ENCODE measurements around the gene LRRN4CL.
A peak's percentile ranks its signal among the peaks of the same experiment; 100 is the strongest.
"Not testable (repeated sequence)": the region's sequence is repeated elsewhere in the genome, so short reads cannot be mapped to it uniquely, and the experiment has no call there.

Gene LRRN4CL

DNA sequence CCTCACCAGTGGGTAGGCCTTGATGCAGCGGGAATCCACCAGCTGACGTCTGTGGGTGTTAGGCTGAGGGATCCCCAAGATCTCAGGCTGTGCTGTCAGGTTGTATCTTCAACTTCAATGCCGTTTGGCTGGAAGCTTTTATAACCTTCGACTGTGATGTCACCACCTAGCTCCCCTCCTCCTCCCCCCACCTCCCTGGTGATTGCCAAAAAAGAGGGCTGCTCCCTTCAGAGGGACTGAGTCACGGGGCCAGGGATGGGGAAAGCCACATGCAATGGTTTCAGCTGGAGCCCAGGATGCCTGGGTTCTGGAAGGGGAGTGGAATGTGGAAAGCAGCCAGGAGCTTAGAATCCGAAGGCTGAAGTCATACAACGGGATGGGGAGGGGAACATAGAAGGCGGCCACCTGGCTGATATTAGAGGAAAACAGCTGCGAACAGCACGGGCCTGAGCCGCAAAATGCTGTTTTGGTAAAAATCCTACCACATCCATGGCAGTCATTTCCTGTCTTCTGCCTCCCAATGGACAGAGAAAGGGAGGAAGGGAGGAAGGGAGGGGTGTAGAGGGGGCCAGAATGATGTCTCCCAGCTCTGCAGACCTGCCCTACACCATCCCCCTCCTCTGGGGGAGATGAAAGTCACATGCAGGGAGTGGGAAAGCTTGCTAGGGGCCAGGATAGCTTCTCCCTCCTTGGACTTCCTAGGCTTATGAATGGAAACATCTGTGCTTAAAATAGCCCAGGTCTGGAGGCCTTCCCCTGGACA, at the start of gene LRRN4CL:
LRRN4CL (minus strand) TSS at position 110 of the 763 bp plus-strand sequence. CDS start 1,022 bp downstream, outside the sequence.
- DNase-seq, result no peak

DNA sequence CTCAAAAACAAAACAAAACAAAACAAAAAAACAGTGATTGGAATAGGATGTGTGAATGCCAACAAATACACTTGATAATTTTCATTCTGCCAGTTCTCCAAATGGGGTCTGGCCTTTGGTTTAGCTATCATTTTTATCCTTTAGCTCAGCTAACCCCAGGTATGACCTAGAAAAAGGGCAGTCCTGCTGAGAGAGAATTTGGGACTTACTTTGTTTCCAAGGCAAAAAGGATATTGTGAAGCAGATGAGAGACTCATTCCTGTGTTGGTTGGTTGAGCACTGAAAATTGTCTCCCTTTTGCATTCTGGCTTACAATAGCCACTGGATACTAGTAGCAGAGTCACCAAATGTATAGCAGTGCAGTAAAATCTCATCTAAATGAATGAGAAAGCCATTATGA, 47.9 kb upstream of the LRRN4CL start:
- no peak for DNase-seq

GRCh38 chr11:62732830-62733229, 43.5 kb upstream of the LRRN4CL start:
- DNase-seq, result no peak

DNA sequence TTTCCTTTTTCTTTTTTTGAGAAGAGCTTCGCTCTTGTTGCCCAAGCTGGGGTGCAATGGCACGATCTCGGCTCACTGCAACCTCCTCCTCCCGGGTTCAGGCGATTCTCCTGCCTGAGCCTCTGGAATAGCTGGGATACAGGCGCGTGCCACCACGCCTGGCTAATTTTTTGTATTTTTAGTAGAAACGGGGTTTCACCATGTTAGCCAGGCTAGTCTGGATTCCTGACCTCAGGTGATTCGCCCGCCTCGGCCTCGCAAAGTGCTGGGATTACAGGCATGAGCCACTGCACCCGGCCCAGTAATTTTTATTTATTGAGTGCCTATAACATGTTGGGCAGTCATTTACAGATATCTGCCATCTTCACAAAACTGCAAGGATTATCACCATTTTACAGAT, 40.7 kb upstream of the LRRN4CL start:
- not testable (repeated sequence) for DNase-seq

DNA sequence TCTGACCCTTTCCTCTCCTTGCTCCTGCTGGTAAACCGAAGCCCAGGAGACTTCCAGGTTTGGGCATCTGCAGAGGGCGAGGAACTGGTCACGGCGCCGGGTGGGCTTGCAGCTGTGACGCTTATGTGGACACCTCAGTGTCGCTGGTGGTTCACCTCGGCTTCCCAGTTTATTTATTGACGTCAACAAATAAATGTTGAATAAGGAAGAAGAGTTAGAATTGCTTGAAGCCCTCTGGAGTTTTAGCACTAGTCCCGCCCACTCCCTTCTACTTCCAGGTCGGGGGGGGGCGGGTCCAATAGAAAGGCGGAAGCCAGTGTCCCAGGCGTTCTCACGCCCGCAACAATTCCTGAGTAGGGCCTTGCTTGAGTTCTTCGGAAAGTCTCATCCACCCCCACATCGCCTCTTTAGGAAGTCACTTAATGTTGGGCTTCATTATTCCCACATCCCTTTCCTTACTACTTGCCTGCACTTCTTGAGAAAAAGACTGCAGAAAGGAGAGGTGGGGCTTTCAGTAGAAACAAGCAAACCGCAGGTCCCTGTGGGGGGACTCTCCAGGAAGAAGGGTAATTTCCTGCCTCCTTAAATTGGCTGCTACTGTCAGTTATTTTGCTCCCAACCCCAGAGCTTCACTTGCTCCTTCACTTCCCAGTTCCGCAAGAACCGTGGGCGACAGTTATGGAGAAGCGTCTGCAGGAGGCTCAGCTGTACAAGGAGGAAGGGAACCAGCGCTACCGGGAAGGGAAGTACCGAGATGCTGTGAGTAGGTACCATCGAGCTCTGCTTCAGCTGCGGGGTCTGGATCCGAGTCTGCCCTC, 39.0 kb upstream of the LRRN4CL start, which contains the start of gene TTC9C:
TTC9C (plus strand) TSS at position 316 of the 818 bp plus-strand sequence; CDS start at position 679, 363 bp downstream.
- peak; percentile 90 for DNase-seq

DNA sequence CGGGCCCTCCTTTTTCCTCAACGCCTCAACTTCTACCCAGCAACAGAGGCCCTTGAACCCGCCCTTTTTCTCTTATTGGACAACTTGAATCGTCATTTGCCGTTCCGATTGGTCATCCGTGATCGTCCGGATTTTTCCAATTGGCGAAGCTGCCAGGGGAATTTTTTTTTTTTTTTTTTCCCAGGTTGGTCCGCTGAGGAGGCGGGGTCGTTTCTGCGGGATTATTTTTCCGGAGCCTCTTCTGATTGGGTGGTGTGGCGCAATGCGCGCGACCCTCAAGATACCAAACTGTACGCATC, 38.5 kb upstream of the LRRN4CL start:
- peak; percentile 88 for DNase-seq

GRCh38 chr11:62727165-62727871, 38.0 kb upstream of the LRRN4CL start, which contains the start of gene HNRNPUL2:
Gene HNRNPUL2, minus strand, starts transcription at chr11:62727457. Its CDS starts 301 bp downstream, at chr11:62727156.
- peak; percentile 98 for DNase-seq

- DNase-seq, result no peak
Measured at GRCh38 chr11:62726915-62727164, 37.5 kb upstream of the LRRN4CL start.

DNA sequence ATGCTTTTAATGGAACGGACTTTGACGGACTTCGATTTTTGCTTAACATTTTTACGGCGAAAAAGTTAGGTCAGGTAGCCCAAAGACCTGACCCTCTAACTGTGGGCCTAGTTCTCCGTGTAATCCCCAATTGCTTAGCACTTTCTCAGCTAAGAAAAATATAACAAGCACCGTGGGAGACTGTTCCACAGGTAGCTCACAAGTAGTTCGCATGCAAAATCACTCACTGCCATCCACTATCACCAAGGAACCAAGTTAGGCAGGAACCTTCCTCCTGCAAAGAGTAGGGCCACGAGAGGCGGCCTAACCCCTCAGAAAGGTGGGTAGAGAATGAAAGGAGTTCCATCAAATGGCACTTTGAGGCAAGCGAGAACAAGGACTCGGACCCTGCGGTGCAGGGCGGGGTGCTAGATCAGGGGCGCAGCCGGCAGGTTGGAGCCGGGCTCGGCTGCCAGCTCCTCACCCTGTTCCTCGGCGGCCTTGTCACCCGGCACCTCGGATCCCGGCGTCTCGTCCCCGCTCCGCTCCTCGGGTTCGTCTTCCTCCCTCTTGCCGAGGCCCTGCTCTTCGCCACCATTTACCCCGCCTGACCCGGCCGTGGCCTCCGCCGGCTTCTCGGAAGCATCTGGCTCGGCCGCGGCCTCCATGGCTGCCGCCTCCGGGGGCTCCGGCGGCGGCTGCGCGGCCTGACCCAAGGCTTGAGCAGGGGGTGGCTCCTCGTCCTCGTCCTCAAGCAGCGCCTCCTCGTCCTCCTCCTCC, 37.0 kb upstream of the LRRN4CL start:
- no peak for DNase-seq

- no peak for DNase-seq
Measured at GRCh38 chr11:62725646-62726045, 36.3 kb upstream of the LRRN4CL start.

- DNase-seq, result no peak
Measured at GRCh38 chr11:62724171-62724570, 34.8 kb upstream of the LRRN4CL start.

GRCh38 chr11:62721994-62722393, 32.7 kb upstream of the LRRN4CL start:
- DNase-seq, result no peak

DNA sequence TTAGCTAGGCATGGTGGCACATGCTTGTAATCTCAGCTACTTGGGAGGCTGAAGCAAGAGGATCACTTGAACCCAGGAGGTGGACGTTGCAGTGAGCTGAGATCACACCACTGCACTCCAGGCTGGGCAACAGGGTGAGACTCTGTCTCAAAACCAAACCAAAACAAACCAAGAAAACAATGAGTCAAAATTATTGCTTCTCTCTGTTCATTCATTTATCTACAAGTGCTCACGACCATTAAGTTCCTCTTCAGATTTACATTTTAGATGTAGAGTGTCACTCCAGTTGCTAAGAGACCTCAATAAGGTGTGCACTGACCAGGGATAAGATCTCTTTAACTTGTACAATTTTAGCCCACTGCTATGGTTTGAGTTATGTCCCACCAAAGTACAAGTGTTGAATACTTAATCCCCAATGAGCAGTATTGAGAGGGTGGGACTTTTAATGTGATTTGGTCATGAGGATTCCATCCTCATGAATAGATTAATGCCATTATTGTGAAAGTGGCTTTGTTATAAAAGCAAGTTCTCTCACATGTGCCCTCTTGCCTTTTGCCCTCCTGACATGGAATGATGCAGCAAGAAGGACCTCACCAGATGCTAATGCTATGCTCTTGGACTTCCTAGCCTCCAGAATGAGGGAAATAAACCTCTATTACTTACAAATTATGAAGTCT, 30.1 kb upstream of the LRRN4CL start:
- DNase-seq, result no peak

DNA sequence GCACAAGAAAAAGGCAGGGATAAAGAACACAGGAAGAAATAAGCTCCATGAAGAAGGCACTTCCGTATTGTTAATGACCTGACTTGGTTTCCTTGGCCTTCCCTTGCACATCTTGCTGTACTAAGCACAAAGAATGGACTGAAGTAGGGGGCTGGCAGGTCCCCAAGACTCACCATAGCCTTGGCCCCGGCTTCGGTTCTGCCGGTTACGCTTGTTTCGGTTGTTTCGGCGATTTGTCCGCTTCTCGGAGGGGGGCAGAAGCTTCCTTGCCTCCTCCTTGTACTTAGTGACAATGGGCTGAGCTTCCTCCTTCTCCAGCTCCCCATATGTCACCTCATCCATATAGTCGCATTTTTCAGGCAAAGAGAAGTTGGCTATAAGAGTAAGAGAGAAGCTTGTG, 27.5 kb upstream of the LRRN4CL start:
- DNase-seq, result no peak

- DNase-seq, result no peak
Measured at GRCh38 chr11:62716206-62716605, 26.9 kb upstream of the LRRN4CL start.

- no peak for DNase-seq
Measured at GRCh38 chr11:62715150-62716130, 26.1 kb upstream of the LRRN4CL start.

DNA sequence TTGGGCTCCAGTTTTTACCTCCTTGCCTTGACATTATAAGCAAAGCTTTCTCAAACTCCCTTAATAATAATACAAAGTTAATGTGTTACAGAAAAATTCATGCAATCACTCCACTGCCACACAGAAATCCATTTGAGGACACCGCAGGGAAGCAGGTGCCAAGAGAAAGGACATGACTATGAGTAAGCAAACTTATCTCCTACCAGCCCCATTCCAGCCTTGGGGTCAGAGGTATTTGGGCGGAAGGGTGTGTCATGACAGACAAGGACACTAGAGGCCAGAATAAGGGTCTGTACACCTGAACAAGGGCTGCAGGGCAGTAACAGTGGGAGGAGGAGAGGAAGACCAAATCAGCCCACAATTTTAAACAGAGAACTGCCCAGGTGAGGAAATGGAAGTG, 24.0 kb upstream of the LRRN4CL start:
- DNase-seq, result no peak

DNA sequence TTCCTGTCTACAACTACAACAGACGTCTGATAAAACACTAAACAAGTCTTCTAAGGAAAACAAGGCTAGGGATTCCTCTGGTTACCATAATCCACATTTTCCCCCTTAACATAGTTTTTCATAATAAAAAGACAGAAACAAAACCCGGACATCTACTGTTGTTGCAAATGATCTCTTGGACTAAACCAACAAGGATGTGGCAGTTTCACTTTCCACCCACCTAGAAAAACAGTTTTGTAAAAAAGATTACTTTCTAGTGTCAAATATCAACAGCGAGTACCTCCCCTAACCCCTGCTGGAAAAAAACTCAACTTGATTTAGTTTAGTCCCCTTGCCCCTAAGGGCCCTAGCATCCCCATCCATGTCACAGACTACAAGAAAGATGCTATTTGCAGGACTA, 23.5 kb upstream of the LRRN4CL start:
- DNase-seq, result no peak

DNA sequence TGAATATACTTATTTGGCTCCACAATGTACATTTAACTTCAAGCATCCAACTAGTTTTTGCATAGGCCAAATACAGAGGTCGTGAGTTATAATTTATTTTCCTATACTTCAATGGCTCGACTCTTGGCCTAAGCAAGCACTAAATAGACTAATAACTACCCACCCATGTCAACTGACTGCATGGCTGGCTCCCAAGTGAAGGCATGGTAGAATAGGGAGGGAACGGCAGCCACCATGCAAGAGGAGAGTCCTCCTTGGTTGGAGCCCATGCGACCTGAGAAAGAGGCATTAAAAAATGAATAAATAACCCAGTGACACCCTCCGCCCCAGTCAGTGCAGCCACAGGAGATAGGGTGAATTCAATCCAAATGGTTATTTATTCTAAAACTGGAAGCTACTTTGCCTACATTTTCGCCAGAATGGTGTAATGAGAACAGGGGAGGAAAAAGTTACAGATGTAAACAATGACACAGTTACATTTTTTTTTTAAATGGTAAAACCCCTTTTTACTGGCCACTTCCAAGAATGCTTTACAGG, 23.0 kb upstream of the LRRN4CL start:
- DNase-seq, result no peak

- no peak for DNase-seq
Measured at GRCh38 chr11:62710001-62710345, 20.6 kb upstream of the LRRN4CL start.

Measured in activated CD8-positive, alpha-beta memory T cell treated with anti-CD3 and anti-CD28 coated beads for 24 hours (primary cell).